Stimulated activated CD4-positive, alpha-beta T cell treated with anti-CD3 and anti-CD28 coated beads, Interleukin-15, amount 100 ng/mL, for 24 hours (primary cell): ENCODE data around the gene GTF3C5.
"Not testable (repeated sequence)": the region's sequence is repeated elsewhere in the genome, so short reads cannot be mapped to it uniquely, and the experiment has no call there.

Source experiments
- DNase-seq: peaks from one replicate; pipeline ENCODE4 v3.0.0-alpha.2; 2020

Gene GTF3C5

GRCh38 chr9:133030317-133031129 is at the start of gene GTF3C5:
Gene GTF3C5 (plus strand): TSS chr9:133030997. CDS start chr9:133031012, 15 bp downstream.
- DNase-seq, result peak; percentile 94

- DNase-seq, result no peak
Observed at GRCh38 chr9:132982458-132982857, 48.3 kb upstream of the GTF3C5 start.

GRCh38 chr9:132983491-132984201 is 47.2 kb upstream of the GTF3C5 start:
- no peak for DNase-seq

GRCh38 chr9:132984202-132985070 is 46.4 kb upstream of the GTF3C5 start:
- DNase-seq, result no peak

GRCh38 chr9:132985071-132985350 is 45.8 kb upstream of the GTF3C5 start:
- no peak for DNase-seq

- no peak for DNase-seq
Observed at GRCh38 chr9:132985489-132985888, 45.3 kb upstream of the GTF3C5 start.

GRCh38 chr9:132986114-132986513 is 44.7 kb upstream of the GTF3C5 start:
- no peak for DNase-seq

- no peak for DNase-seq
Observed at GRCh38 chr9:132986640-132987620, 43.9 kb upstream of the GTF3C5 start.

GRCh38 chr9:132988244-132989013 is 42.4 kb upstream of the GTF3C5 start:
- DNase-seq, result no peak

GRCh38 chr9:132989014-132989310 is 41.8 kb upstream of the GTF3C5 start:
- no peak for DNase-seq

- DNase-seq, result no peak
Observed at GRCh38 chr9:132989414-132989996, 41.3 kb upstream of the GTF3C5 start.

- not testable (repeated sequence) for DNase-seq
Observed at GRCh38 chr9:132989998-132990557, 40.7 kb upstream of the GTF3C5 start.

- DNase-seq, result no peak
Observed at GRCh38 chr9:132990781-132991180, 40.0 kb upstream of the GTF3C5 start.

GRCh38 chr9:132991351-132992300 is 39.2 kb upstream of the GTF3C5 start:
- no peak for DNase-seq

GRCh38 chr9:132993511-132993939 is 37.3 kb upstream of the GTF3C5 start:
- DNase-seq, result no peak

- peak; percentile 21 for DNase-seq
Observed at GRCh38 chr9:132994410-132995120, 36.2 kb upstream of the GTF3C5 start.

- DNase-seq, result no peak
Observed at GRCh38 chr9:132995121-132995420, 35.7 kb upstream of the GTF3C5 start.

- DNase-seq, result no peak
Observed at GRCh38 chr9:132995879-132996278, 34.9 kb upstream of the GTF3C5 start.

GRCh38 chr9:132996526-132996925 is 34.3 kb upstream of the GTF3C5 start:
- no peak for DNase-seq
